ENCODE data around the gene GTPBP8.

- TF ChIP-seq CTCF (IDR thresholded peaks at IDR 0.05) = peak; percentile 65 to 88 (median 70)
- TF ChIP-seq POLR2AphosphoS5 (IDR thresholded peaks at IDR 0.05) = no peak
- TF ChIP-seq POLR2A (IDR thresholded peaks at IDR 0.05; ENCODE audit: low read depth) = no peak
Measured at GRCh38 chr3:113035387-113035982, 44.7 kb downstream of the GTPBP8 start.
